GM18508 (cell line): ENCODE results near the gene PRM2.
"Not testable (repeated sequence)": the region's sequence is repeated elsewhere in the genome, so short reads cannot be mapped to it uniquely, and the experiment has no call there.

Source experiments
- ATAC-seq: cut with Tn5 transposase; IDR thresholded peaks from one replicate; pipeline ENCODE4 v1.9.1; 2021; ENCODE audit warnings: moderate number of reproducible peaks; ENCODE audit not compliant: insufficient read depth, unreplicated experiment

PRM2 gene

GRCh38 chr16:11290102-11290893, 14.0 kb upstream of the PRM2 start:
- ATAC-seq: no peak

- not testable (repeated sequence) for ATAC-seq
Measured at GRCh38 chr16:11289696-11290095, 13.4 kb upstream of the PRM2 start.

DNA sequence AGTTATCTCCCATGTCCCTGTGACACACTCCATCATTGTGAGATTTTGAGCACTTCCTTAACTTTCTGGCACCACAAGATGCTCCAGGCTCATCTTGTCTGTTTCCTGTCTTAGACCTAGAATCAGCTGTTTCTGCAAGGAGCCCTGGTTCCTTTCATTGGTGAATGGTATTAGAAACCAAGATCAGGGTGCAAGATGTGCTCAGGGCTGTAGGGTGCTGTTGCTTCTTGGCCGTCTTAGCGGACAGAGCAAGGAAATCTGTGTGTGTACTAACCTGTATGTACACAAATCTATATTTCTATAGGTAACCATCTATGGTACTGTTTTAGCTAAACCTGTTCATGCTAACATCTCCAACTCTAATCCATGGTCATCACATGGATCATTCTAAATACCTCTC, 12.9 kb upstream of the PRM2 start:
- no peak for ATAC-seq

- ATAC-seq: no peak
Measured at GRCh38 chr16:11285842-11286241, 9.6 kb upstream of the PRM2 start.

GRCh38 chr16:11283820-11284248, 7.6 kb upstream of the PRM2 start:
- ATAC-seq: no peak

GRCh38 chr16:11280616-11281522, 4.6 kb upstream of the PRM2 start, which contains the start of gene PRM1:
TSS of gene PRM1 (minus strand) at chr16:11281330. CDS start at chr16:11281238, 92 bp downstream.
- ATAC-seq: no peak

GRCh38 chr16:11278681-11279628, 2.7 kb upstream of the PRM2 start:
- no peak for ATAC-seq

DNA sequence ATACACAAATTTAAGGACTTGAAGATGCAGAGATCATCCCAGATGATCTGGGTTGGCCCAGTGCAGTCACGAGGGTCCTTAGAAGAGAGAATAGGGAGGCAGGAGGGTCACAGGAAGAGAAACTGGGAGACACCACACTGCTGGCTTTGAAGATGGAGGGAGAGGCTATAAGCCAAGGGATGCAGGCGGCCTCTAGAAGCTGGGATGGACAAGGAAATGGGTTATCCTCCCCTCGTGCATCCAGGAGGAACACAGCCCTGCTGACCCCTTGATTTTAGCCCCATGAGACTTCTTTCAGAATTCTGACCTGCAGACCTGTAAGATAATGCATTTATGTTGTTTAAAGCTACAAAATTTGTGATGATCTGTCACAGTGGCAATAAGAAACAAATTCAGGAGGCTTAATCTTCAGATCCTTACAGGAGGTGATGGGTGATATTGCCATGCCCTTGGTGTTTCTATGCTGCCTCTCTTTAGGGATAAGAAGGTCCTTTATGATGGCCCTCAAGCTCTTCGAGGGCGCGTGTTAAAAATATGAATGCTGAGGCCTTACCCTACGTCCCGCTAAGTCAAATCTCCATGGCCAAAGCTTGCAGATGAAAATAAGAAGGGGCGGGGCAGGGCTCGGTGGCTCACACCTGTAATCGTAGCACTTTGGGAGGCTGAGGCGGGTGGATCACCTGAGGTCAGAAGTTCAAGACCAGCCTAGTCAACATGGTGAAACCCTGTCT, 1.5 kb upstream of the PRM2 start:
- no peak for ATAC-seq

DNA sequence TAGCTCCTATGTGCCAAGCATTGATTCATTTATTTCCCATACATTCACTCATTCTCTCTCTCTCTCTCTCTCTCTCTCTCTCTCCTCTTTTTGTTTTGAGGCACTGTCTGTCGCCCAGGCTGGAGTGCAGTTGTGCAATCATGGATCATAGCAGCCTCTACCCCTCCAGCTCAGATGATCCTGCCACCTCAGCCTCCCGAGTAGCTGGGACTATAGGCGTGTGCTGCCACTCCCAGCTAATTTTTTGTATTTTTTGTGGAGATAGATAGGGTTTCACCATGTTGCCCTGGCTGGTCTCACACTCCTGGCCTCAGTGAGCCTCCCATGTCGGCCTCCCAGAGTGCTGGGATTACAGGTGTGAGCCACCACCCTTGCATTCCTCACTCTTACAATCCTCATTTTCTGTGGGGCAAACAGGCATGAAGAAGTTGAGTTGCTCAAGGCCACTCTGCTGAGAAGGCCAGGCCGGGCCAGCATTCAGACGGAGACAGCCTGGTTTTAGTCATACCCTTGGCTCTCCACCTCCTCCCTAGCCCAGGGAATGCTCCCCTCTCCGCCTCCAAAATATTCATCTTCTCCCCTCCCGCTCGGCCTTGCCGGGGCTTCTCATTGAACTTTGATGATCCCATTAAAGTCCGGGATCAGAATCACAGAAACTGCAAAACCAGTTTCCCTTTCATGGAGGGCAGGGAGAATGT, 765 bp upstream of the PRM2 start:
- no peak for ATAC-seq

DNA sequence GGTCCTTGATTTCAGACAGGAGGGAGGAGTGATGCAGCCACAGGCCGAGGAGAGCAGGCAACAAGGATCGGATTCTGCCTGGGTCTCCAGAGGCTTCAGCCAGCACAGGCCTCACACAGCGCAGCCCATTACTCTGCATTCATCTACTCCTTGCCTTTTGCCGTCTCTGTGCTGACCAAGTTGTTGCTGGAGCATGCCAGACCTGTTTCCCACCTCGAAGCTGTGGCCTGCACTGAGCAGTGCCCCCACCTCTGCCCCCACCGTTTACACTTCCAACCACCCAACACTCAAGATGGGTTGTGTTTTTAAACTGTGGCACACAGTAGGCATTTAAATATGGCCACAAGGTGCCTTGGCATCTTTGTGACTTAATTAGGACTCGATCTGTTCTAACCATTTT, 1.3 kb downstream of the PRM2 start:
- ATAC-seq: no peak

DNA sequence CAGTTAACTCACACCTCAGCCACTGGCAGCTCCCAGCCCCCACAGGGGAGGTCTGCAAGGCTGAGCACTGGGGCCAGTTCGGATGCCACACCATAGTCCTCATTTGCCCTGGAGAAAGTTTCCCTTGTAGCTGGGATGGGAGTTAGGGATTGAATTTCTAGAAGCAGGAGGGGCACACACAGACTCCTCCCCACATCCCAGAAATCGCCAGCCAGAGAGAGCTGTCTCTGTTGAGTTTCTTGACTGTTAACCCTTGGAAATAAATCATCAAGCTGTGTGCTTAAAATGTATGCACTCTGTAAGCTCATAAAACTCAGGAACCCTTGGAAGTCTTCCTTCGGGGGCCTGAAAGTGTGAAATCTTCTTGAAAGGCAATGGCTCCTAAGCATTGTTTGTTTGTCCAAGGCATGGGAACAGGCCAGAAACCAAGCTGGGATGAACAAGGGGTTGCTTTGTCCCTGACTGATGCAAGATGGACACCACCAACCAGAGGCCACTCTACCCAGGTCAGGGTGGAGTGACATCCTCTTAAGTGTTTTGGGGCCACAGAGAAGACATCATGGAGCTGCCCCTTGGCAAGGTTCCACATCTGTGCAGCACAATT, 2.5 kb downstream of the PRM2 start:
- no peak for ATAC-seq

GRCh38 chr16:11272921-11273720, 3.2 kb downstream of the PRM2 start, which contains the start of gene PRM3:
TSS of gene PRM3 (minus strand) at chr16:11273629. CDS start at chr16:11273595, 34 bp downstream.
- no peak for ATAC-seq

DNA sequence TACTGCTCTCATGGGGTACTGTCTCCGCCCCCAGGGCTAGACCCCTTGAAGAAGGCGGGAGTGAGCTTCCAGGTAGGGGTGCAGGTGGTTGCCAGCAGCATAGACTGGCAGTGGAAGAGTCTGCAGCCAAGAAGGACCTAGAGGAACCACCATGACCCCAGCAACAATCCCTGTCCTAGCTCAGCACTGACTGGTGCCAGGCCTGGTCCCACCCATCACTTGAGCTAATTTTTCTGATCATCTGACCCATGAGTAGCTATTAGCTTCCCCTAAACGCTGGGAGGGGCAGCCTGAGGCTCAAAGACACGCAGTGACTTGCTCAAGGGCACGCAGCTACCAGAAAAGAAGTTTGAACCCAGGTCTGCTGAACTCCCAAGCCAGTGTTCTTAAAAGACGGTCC, 3.8 kb downstream of the PRM2 start:
- no peak for ATAC-seq

DNA sequence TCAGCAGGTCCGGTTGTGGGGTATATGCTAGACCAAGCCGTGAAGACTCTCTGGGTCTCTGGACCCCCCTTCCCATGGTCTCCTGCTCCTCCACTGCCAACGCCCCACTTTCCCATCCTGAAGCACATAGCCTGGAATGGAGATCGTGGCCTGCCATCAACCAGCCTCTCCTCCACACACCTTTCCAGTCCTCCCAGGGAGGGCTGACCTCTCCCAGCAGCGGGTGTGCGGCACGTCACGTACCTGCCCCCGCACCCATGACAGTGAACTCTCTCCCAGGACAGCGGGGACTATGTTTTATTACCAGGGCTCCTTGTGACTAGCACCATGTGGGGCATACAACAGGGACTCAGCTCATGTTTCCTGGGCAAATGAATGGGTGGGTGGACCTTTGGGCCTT, 4.7 kb downstream of the PRM2 start:
- no peak for ATAC-seq

DNA sequence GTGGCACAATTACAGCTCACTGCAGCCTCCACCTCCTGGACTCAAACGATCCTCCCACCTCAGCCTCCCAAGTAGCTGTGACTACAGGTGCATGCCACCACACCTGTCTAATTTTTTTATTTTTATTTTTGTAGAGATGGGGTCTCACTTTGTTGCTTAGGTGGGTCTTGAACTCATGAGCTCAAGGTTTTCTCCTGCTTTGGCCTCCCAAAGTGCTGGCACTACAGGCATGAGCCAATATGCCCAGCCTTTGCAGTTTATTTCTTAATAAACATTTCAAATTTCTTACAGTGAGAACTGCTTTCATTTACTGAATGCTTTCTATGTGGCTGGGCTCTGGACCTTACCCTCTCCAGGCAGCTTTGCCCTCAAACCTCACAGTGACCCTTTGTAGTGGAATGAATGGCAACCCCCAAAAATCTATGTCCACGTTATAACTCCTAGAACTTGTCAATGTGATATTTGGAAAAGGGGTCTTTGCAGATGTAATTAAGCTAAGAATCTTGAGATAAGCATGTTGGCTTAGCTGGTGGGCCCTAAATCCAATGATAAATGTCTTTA, 5.6 kb downstream of the PRM2 start:
- no peak for ATAC-seq

GRCh38 chr16:11268921-11269375, 7.3 kb downstream of the PRM2 start, which contains the start of gene TNP2:
TSS of gene TNP2 (minus strand) at chr16:11269325. CDS start at chr16:11269262, 63 bp downstream.
- no peak for ATAC-seq

- ATAC-seq: no peak
Measured at GRCh38 chr16:11265124-11265523, 11.2 kb downstream of the PRM2 start.
